HepG2 (cell line): Measurements from ENCODE around the gene NELFB. TPM values are rescaled to one million over a fixed set of nuclear protein-coding genes. Genes with fewer than 3 reads are reported as not detected.

Experiments used
- FOXJ3 ChIP-seq: sonication (generic); formaldehyde crosslinking; IDR thresholded peaks from 2 replicates; pipeline ENCODE4 v1.4.0; 2020; ENCODE audit warnings: missing genetic modification reagents, mild to moderate bottlenecking, borderline replicate concordance
- HIVEP1 ChIP-seq: sonication (generic); formaldehyde crosslinking; IDR thresholded peaks from 2 replicates; pipeline ENCODE4 v1.4.0; 2020; ENCODE audit warnings: mild to moderate bottlenecking, missing genetic modification reagents
- SMYD3 ChIP-seq: sonication (generic); formaldehyde crosslinking; IDR thresholded peaks from 2 replicates; pipeline ENCODE4 v1.8.1; 2023; ENCODE audit warnings: mild to moderate bottlenecking, missing genetic modification reagents
- YY1 ChIP-seq: IDR thresholded peaks from 2 replicates; pipeline ENCODE4 v1.6.1; 2011; ENCODE audit warnings: low read length, low read depth, moderate library complexity, mild to moderate bottlenecking; ENCODE audit not compliant: insufficient read depth, insufficient replicate concordance
- ZKSCAN8 ChIP-seq: IDR thresholded peaks from 2 replicates; pipeline ENCODE4 v1.6.1; 2016; ENCODE audit warnings: borderline replicate concordance, missing genetic modification reagents, missing compliant biosample characterization
- ZMYM2 ChIP-seq: sonication (generic); formaldehyde crosslinking; IDR thresholded peaks from 2 replicates; pipeline ENCODE4 v1.8.0; 2022; ENCODE audit warnings: mild to moderate bottlenecking, missing genetic modification reagents
- ZNF230 ChIP-seq: sonication (generic); formaldehyde crosslinking; IDR thresholded peaks from 2 replicates; pipeline ENCODE4 v1.4.0; 2020; ENCODE audit warnings: mild to moderate bottlenecking, missing genetic modification reagents
- ZNF253 ChIP-seq: sonication (generic); formaldehyde crosslinking; IDR thresholded peaks from 2 replicates; pipeline ENCODE4 v1.8.0; 2022; ENCODE audit warnings: mild to moderate bottlenecking, missing genetic modification reagents, borderline replicate concordance
- ZNF256 ChIP-seq: sonication (generic); formaldehyde crosslinking; conservative IDR thresholded peaks from 2 replicates; pipeline ENCODE4 v1.4.0; 2020; ENCODE audit warnings: missing genetic modification reagents
- ZNF3 ChIP-seq: IDR thresholded peaks from 2 replicates; pipeline ENCODE4 v1.7.0; 2017; ENCODE audit warnings: inconsistent platforms
- ZNF343 ChIP-seq: sonication (generic); formaldehyde crosslinking; IDR thresholded peaks from 2 replicates; pipeline ENCODE4 v1.4.0; 2020; ENCODE audit warnings: mild to moderate bottlenecking, missing genetic modification reagents
- ZNF563 ChIP-seq: sonication (generic); formaldehyde crosslinking; IDR thresholded peaks from 2 replicates; pipeline ENCODE4 v1.8.0; 2022; ENCODE audit warnings: mild to moderate bottlenecking, moderate library complexity, missing genetic modification reagents
- ZNF570 ChIP-seq: sonication (generic); formaldehyde crosslinking; IDR thresholded peaks from 2 replicates; pipeline ENCODE4 v1.4.0; 2020; ENCODE audit warnings: mild to moderate bottlenecking, missing genetic modification reagents, borderline replicate concordance
- ZNF713 ChIP-seq: sonication (generic); formaldehyde crosslinking; IDR thresholded peaks from 2 replicates; pipeline ENCODE4 v1.4.0; 2020; ENCODE audit warnings: mild to moderate bottlenecking, missing genetic modification reagents
- polyA plus RNA-seq, 8 experiments: library from polyadenylated mRNA; depleted of rRNA in 3 of 8; stranded (reverse) in 7 of 8; unstranded in 1 of 8; fragments of >200 nt; fragmentation: Illumina TruSeq in 4 of 8; extraction: Trizol in 4 of 8; gene quantifications; 2 replicates each; pipeline versions ENCODE4 v1.2.1 to v1.2.3, GENCODE V29; 2011 to 2016; ENCODE audit warnings: low read depth in 4 of 8, missing spikeins in 1 of 8, mixed read lengths in 1 of 8; ENCODE audit not compliant: insufficient read depth in 1 of 8
- total RNA-seq, 5 experiments: library from RNA; depleted of rRNA; stranded (reverse); fragments of >200 nt; fragmentation: Illumina TruSeq; extraction: Trizol; gene quantifications; 2 replicates each; pipeline ENCODE4 v1.2.3, GENCODE V29; 2016; ENCODE audit warnings: low read depth in 1 of 5
- TF ChIP-seq, protein P1 (sequence below): sonication (generic); formaldehyde crosslinking; IDR thresholded peaks from 2 replicates; pipeline ENCODE4 v1.5.1; 2020; ENCODE audit warnings: missing genetic modification reagents, mild to moderate bottlenecking, borderline replicate concordance
- TF ChIP-seq, protein P2 (sequence below): sonication (generic); formaldehyde crosslinking; IDR thresholded peaks from 2 replicates; pipeline ENCODE4 v1.4.0; 2020; ENCODE audit warnings: mild to moderate bottlenecking, missing genetic modification reagents
- TF ChIP-seq, protein P3 (sequence below): sonication (generic); formaldehyde crosslinking; IDR thresholded peaks from 2 replicates; pipeline ENCODE4 v1.4.0; 2020; ENCODE audit warnings: missing genetic modification reagents, mild to moderate bottlenecking, borderline replicate concordance
- TF ChIP-seq, protein P4 (sequence below): IDR thresholded peaks from 2 replicates; pipeline ENCODE4 v1.6.1; 2016; ENCODE audit warnings: control low read depth
- TF ChIP-seq, protein P5 (sequence below): sonication (generic); formaldehyde crosslinking; IDR thresholded peaks from 2 replicates; pipeline ENCODE4 v1.4.0; 2020; ENCODE audit warnings: mild to moderate bottlenecking, missing genetic modification reagents
- TF ChIP-seq, protein P6 (sequence below): sonication (generic); formaldehyde crosslinking; IDR thresholded peaks from 2 replicates; pipeline ENCODE4 v1.5.0; 2020; ENCODE audit warnings: missing genetic modification reagents, mild to moderate bottlenecking, borderline replicate concordance
- TF ChIP-seq, protein P7 (sequence below): sonication (generic); formaldehyde crosslinking; IDR thresholded peaks from 2 replicates; pipeline ENCODE4 v1.8.0; 2022; ENCODE audit warnings: missing genetic modification reagents, mild to moderate bottlenecking, inconsistent platforms, borderline replicate concordance

Gene NELFB
- total and polyA plus RNA-seq, 2 of the 13 experiments (the other 11 are each of a cell fraction or from before 2014, with no cell fraction given) = 26.5 to 45.8 TPM

- TF ChIP-seq, protein P1, sequence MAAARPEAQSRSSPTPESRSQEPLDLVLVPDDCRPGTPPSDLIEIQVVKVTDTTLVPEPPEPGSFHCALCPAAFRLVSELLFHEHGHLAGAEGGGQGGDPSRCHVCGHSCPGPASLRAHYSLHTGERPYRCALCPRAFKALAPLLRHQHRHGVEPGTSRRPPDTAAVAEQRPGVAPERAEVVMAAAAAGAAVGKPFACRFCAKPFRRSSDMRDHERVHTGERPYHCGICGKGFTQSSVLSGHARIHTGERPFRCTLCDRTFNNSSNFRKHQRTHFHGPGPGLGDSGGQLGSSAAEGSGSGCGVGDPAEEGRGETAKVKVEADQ = no peak
- TF ChIP-seq ZNF343 (CRISPR knock-in tag) = no peak
- TF ChIP-seq, protein P2, sequence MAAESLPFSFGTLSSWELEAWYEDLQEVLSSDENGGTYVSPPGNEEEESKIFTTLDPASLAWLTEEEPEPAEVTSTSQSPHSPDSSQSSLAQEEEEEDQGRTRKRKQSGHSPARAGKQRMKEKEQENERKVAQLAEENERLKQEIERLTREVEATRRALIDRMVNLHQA (CRISPR knock-in tag) = no peak
- TF ChIP-seq, protein P3, sequence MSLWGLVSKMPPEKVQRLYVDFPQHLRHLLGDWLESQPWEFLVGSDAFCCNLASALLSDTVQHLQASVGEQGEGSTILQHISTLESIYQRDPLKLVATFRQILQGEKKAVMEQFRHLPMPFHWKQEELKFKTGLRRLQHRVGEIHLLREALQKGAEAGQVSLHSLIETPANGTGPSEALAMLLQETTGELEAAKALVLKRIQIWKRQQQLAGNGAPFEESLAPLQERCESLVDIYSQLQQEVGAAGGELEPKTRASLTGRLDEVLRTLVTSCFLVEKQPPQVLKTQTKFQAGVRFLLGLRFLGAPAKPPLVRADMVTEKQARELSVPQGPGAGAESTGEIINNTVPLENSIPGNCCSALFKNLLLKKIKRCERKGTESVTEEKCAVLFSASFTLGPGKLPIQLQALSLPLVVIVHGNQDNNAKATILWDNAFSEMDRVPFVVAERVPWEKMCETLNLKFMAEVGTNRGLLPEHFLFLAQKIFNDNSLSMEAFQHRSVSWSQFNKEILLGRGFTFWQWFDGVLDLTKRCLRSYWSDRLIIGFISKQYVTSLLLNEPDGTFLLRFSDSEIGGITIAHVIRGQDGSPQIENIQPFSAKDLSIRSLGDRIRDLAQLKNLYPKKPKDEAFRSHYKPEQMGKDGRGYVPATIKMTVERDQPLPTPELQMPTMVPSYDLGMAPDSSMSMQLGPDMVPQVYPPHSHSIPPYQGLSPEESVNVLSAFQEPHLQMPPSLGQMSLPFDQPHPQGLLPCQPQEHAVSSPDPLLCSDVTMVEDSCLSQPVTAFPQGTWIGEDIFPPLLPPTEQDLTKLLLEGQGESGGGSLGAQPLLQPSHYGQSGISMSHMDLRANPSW (CRISPR knock-in tag) = no peak
- TF ChIP-seq FOXJ3 (CRISPR knock-in tag) = 0 out of 2 replicates have a peak, but pooled peaks have one; percentile 25
- TF ChIP-seq ZNF253 = no peak
- TF ChIP-seq, protein P4, sequence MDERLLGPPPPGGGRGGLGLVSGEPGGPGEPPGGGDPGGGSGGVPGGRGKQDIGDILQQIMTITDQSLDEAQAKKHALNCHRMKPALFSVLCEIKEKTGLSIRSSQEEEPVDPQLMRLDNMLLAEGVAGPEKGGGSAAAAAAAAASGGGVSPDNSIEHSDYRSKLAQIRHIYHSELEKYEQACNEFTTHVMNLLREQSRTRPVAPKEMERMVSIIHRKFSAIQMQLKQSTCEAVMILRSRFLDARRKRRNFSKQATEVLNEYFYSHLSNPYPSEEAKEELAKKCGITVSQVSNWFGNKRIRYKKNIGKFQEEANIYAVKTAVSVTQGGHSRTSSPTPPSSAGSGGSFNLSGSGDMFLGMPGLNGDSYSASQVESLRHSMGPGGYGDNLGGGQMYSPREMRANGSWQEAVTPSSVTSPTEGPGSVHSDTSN = no peak
- 0 out of 2 replicates have a peak, but pooled peaks have one; percentile 38 for TF ChIP-seq ZKSCAN8 (CRISPR knock-in tag)
- TF ChIP-seq, protein P5, sequence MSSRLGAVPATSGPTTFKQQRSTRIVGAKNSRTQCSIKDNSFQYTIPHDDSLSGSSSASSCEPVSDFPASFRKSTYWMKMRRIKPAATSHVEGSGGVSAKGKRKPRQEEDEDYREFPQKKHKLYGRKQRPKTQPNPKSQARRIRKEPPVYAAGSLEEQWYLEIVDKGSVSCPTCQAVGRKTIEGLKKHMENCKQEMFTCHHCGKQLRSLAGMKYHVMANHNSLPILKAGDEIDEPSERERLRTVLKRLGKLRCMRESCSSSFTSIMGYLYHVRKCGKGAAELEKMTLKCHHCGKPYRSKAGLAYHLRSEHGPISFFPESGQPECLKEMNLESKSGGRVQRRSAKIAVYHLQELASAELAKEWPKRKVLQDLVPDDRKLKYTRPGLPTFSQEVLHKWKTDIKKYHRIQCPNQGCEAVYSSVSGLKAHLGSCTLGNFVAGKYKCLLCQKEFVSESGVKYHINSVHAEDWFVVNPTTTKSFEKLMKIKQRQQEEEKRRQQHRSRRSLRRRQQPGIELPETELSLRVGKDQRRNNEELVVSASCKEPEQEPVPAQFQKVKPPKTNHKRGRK (CRISPR knock-in tag) = no peak
- TF ChIP-seq ZMYM2 (CRISPR knock-in tag) = no peak
- no peak for TF ChIP-seq SMYD3 (CRISPR knock-in tag)
- TF ChIP-seq ZNF3 (CRISPR knock-in tag) = no peak
- no peak for TF ChIP-seq ZNF256
- TF ChIP-seq, protein P6, sequence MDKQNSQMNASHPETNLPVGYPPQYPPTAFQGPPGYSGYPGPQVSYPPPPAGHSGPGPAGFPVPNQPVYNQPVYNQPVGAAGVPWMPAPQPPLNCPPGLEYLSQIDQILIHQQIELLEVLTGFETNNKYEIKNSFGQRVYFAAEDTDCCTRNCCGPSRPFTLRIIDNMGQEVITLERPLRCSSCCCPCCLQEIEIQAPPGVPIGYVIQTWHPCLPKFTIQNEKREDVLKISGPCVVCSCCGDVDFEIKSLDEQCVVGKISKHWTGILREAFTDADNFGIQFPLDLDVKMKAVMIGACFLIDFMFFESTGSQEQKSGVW = no peak
- TF ChIP-seq ZNF230 (CRISPR knock-in tag) = no peak
- TF ChIP-seq ZNF563 (CRISPR knock-in tag) = no peak
- no peak for TF ChIP-seq ZNF713 (CRISPR knock-in tag)
- TF ChIP-seq, protein P7, sequence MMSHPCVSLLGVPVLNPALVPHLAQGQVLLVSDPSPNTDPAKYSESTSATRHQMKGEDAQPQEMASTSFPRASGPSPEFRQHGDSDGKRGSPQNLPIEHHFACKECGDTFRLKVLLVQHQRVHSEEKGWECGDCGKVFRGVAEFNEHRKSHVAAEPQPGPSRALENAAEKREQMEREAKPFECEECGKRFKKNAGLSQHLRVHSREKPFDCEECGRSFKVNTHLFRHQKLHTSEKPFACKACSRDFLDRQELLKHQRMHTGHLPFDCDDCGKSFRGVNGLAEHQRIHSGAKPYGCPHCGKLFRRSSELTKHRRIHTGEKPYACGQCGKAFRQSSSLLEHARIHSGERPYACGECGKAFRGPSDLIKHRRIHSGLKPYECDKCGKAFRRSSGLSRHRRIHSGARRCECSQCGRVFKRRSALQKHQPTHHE = no peak
- no peak for TF ChIP-seq ZNF570 (CRISPR knock-in tag)
- TF ChIP-seq YY1 = peak; percentile 65
- TF ChIP-seq HIVEP1 (CRISPR knock-in tag) = no peak
Observed at GRCh38 chr9:137277329-137278041, 22.4 kb downstream of the NELFB start, which contains the start of gene TOR4A (continued).
